Activated CD4-positive, alpha-beta T cell treated with anti-CD3 and anti-CD28 coated beads, Interleukin-2, amount 50 U/mL, for 24 hours (primary cell): ENCODE results near the gene KCNK10.
A peak's percentile ranks its signal among the peaks of the same experiment; 100 is the strongest.

Source experiments
- DNase-seq, 2 donors: peaks; one replicate each; pipeline ENCODE4 v3.0.0-alpha.2; 2020; ENCODE audit warnings: low read depth in 1 of 2, low spot score in 1 of 2

The KCNK10 gene

DNA sequence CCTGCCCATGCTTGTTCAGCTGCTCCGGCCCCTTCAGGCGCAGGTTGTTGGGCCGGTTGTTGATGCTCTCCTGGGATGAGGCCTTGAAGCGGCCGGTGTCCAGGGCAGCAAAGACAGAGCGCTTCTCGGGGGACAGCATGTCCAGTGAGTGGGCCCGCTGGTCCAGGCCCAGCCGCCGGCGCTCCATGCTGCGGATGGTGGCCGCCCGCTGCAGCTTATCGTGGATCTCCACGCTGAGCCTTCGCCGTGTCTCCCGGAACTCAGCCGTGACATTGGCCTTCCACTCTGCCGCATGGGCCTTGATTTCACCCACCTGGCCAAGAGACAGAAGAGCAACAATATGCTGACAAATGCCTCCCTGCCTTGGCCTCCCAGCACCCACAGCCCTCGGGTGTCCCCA is 137.2 kb downstream of the KCNK10 start:
- DNase-seq: no peak

- no peak for DNase-seq
Observed at GRCh38 chr14:88184956-88185355, 138.1 kb downstream of the KCNK10 start.

GRCh38 chr14:88181072-88181471 is 142.0 kb downstream of the KCNK10 start:
- no peak for DNase-seq

- DNase-seq: no peak
Observed at GRCh38 chr14:88179716-88180115, 143.4 kb downstream of the KCNK10 start.

GRCh38 chr14:88170333-88170732 is 152.7 kb downstream of the KCNK10 start:
- no peak for DNase-seq

DNA sequence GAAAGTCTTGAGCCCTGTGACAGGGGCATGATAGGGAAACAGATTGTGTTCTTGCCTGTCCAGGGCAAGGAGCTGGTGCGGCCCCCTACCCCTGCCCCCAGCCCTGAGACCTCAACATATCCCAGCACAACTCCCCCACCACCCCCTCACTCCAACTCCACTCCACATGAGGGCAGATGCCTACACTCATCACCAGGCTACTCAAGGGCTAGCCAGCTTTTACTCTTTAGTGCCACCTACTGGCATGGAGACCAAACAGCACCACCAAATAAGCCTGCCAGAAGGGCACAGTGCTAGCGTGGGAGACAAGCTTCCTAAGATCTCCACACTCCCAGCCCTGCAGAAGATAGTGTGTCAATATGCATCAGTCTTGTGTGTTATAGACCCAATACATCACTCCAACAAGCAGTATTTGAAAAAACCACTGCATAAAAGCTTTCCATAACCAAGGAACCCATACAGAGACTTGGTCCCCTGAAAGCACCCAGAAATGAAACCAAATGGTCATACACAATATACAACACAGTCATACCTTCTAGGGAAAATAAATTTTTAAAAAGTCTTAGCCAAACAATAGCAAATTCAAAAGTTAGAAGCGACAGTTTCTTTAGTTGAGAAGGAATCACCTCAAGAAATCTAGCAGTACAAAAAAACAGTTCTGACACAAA is 154.4 kb downstream of the KCNK10 start:
- peak; percentile 30 to 55 for DNase-seq

DNA sequence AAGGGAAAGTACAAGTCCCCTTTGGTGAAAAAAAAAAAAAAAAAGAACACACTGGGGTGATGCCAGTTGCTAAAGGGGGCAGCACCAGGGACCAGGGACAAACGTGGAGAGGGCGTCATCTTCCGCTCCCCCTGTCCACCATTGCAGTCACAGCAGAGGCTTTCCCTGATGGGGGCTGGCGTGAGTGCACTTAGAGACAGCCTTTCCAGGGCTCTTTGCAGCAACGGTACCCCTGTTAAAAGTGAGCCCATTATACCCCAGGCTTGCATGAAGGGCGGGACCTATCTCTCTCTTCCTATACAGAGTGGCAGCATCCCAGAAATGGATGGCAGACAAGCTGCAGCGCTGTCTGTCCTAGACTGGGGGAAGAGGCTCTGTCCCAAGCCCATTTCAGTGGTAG is 155.0 kb downstream of the KCNK10 start:
- no peak for DNase-seq

DNA sequence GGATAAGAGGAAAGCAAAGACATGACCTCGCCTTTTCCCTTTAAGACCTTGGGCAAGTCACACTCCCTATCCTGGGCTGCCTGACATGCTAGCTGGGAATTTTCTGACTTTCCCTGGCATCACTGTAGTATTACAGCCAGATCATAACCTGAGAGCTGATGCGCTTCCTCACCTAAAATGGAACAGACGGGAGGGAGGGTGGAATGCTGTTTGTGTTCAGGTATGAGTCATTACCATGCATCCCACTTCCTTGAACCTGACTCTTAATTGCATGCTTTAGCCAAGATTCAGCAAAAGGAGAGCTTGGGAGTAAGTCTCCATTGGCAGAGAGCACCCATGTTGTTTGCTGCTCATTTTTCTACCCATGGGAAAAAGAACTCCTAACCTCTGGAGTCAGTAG is 156.5 kb downstream of the KCNK10 start:
- no peak for DNase-seq

GRCh38 chr14:88164906-88165534 is 158.0 kb downstream of the KCNK10 start:
- DNase-seq: no peak

DNA sequence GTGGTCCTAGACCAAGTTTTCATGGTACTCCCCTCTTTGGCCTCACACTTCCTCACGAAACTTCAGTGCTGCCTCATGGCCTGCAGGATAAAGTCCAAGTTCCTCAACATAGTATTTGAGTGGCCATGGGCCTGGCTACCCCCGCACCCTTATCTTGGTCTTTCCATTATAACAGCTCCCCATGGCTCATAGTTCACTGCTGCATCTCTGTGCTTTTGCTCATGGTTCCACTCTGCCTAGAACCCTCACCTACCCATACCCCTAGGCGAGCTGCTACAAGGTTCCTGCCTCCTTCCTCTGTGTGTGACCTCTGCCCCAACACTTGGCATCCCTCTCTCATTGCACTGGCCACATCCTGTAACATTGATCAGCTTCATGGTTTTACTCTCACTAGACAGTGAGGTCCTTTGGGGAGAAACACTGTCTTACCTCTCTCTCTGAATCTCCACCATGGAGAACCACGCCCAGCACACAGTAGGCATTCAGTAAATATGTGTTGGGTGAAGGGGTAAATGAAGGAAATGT is 159.3 kb downstream of the KCNK10 start:
- DNase-seq: no peak

- no peak for DNase-seq
Observed at GRCh38 chr14:88156127-88156526, 166.9 kb downstream of the KCNK10 start.

DNA sequence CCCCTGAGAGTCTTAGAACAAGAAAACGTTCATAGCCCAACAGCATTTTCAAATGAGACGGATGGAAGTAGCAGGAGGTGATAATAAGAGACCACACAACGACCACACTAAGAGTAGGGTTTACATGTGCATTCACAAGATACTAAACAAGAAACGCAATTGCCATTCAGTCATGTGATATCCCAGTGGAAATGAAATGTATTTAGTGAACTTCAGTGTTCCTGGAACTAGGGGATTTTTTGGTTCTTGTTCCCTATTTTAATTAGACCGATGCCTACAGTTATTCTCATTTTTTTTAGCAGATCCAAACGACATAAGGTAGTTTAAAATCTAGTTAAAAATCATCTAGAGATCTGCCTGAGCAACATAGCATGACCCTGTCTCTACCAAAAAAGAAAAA is 168.1 kb downstream of the KCNK10 start:
- no peak for DNase-seq

GRCh38 chr14:88154321-88154720 is 168.7 kb downstream of the KCNK10 start:
- DNase-seq: no peak

DNA sequence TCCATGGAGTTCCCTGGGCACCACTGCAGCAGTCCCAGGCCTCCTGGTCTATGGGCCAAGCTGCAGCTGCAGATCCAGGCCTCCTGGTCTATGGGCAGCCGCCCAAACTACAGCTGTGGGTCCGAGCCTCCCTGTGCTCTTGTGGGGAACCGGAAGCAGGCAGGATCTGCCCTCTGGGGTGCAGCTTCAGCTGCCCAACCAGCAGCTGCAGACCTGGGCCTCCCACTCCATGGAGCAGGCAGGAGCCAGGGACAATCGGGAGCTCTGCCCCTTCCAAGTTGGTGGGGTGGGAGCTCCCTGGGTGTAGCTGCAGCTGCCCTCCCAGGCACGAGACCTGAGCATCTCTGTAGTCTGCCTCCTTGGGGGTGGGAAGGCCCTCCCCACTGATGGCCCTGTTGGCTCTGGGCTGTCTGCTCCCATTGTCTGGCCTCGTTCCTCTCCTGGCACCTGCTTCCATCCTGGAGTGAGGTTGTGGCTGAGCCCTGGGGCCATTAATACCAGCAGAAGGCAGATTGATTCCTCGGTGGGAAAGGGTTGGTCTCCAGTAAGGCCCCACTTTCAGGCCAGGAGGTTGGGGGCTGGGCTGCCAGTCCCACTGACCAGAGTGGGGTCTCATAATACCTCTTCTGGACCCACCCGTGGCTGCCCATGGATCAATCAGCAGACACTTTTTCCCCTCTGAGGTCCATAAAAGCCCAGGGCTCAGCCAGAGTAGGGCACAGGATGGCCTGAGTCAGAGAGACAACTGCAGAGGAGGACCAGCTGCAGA is 176.0 kb downstream of the KCNK10 start:
- no peak for DNase-seq

DNA sequence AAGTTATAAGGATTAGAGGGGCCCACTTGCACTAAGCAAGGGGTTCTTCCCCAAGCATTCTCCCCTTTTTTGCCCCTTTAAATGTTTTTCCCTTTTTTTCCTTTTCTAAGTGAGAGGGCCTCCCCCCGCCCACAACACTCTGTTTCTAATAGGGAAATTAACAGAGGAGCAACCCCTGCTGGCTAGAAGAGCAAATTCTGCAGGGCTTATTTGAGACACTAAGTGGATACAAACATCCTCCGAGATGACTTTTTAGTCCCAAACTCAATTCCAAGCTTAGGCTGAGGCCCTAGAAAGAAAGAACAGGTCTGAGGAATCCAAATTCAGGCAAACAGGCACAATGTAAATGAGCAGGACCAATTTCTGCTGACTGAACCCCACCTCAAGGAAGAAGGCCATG is 179.3 kb downstream of the KCNK10 start:
- no peak for DNase-seq

- DNase-seq: no peak
Observed at GRCh38 chr14:88142997-88143396, 180.1 kb downstream of the KCNK10 start.

DNA sequence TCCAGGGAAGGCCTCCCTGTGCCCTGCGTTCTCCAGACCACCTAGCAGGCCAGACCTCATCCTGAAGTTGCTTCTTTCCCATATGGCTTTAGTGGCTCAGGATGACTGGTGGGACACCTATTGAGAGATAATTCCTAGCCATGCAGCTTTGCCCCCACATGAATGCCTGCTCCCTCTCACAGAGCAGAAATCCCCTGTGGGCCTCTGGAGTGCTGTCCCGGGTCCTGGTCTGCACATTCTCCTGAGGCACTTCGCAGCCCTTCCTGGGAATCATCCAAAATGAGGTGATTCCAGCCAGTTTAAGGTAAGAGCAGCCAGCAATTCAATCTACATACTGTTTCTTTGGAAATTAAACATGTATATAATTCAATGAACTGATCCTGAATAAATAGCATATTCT is 182.2 kb downstream of the KCNK10 start:
- DNase-seq: no peak

DNA sequence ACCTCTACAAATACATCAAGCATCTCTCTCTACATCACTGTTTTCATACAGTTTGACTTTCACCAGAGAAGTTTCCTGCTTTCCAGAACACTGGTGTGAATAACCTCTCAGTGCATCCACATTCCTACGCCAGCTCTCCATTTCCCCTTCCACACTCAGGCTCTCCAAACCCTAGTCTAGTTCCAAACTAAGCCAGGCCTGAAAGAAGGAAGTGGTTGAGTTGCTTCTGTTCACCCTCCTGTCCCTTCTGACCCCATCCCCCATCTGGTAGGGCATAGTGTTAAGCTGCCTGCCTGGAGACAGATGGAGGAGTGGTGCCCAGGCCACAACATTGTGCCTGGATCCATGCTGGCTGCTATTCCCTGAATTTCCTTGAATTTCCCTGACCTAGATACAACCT is 185.7 kb downstream of the KCNK10 start:
- no peak for DNase-seq
